ENCODE results near the gene SCUBE2. TPM values are rescaled to one million over a fixed set of nuclear protein-coding genes. Genes with fewer than 3 reads are reported as not detected.

The SCUBE2 gene
- total and polyA plus RNA-seq, 2 donors (not counting 3 experiments of a cell fraction or from before 2014, with no cell fraction given): 0.55 to 3.5 TPM

- no peaks in the 10 kb centered on the region for H3K4me1 ChIP-seq (ENCODE audit: control insufficient read depth, extremely low read depth, insufficient read depth, low read length)
- H3K79me2 ChIP-seq (ENCODE audit: control insufficient read depth, insufficient read depth, low read length): no peaks in the 10 kb centered on the region
- no peak overlapping the region for H3K27ac ChIP-seq (ENCODE audit: insufficient read depth, low read depth, low read length)
- intact Hi-C loops (cut with micrococcal nuclease) (no loop called here), dilution Hi-C loops (cut with MboI; ENCODE audit: extremely low pct_ligation_motif_present, low sequenced_read_pairs) (no loop called here)
- DNase-seq (ENCODE audit: low read depth, low spot score) (no peak), FAIRE-seq (no peak)
- peaks cover 10 to 13% of the 10 kb centered on the region in 2 experiments for H3K27me3 ChIP-seq (ENCODE audit: control insufficient read depth in 2 of 2, insufficient read depth in 2 of 2, low read length in 2 of 2)
- no peaks in the 10 kb centered on the region for H3K36me3 ChIP-seq (ENCODE audit: control insufficient read depth in 2 of 2, extremely low read depth in 1 of 2, insufficient read depth in 2 of 2, low read length in 2 of 2)
- no peak overlapping the region for H3K4me3 ChIP-seq (replicated peaks in 1 of 3; ENCODE audit: insufficient read depth in 1 of 3, low read depth in 1 of 3, low read length in 3 of 3)
- POLR2A ChIA-PET: no interaction called here
- BruUV-seq (replicated peaks): no TSS peak
- H3K9me3 ChIP-seq (replicated peaks; ENCODE audit: control insufficient read depth, insufficient read depth, low read length): no peaks in the 10 kb centered on the region
- no peak overlapping the region for H3K9ac ChIP-seq (replicated peaks; ENCODE audit: extremely low read depth, insufficient read depth, low read length)
- no peak overlapping the region for H2AFZ ChIP-seq (ENCODE audit: low read depth, low read length)
- H4K20me1 ChIP-seq (replicated peaks; ENCODE audit: control insufficient read depth, extremely low read depth, insufficient read depth, low read length): no peaks in the 10 kb centered on the region
- CTCF ChIA-PET: interaction anchor here (1.0 kb wide), 1 partner anchor 12 kb away, joined by 3 read pairs; no protein-coding TSS in a partner anchor
- TF ChIP-seq FOS (IDR thresholded peaks at IDR 0.05; ENCODE audit: borderline replicate concordance, insufficient read depth, low read length) (no peak), MYC (IDR thresholded peaks at IDR 0.05; ENCODE audit: low read depth, low read length) (no peak), CTCF (IDR thresholded peaks at IDR 0.05; ENCODE audit: extremely low read depth in 1 of 2, insufficient read depth in 1 of 2, low read depth in 1 of 2, low read length in 2 of 2) (no peak), POLR2AphosphoS5 (IDR thresholded peaks at IDR 0.05; ENCODE audit: insufficient read depth, low read depth, low read length) (no peak), POLR2A (IDR thresholded peaks at IDR 0.05; ENCODE audit: low read depth, low read length) (no peak), GATA2 (IDR thresholded peaks at IDR 0.05; ENCODE audit: insufficient read depth, insufficient read length, low read depth, low read length) (no peak), JUN (IDR thresholded peaks at IDR 0.05; ENCODE audit: borderline replicate concordance, insufficient read depth, insufficient read length, low read depth) (no peak), MAX (IDR thresholded peaks at IDR 0.05; ENCODE audit: insufficient read depth, insufficient read length) (no peak), EZH2 (IDR thresholded peaks at IDR 0.05; ENCODE audit: borderline replicate concordance, low read depth, low read length, severe bottlenecking) (no peak)
- no peak overlapping the region for H3K4me2 ChIP-seq (ENCODE audit: insufficient read depth, low read length)
- no peaks in the 10 kb centered on the region for H3K9me1 ChIP-seq (replicated peaks; ENCODE audit: control insufficient read depth, extremely low read depth, insufficient read depth, low read length)
These were observed 52.2 kb downstream of the SCUBE2 start for GRCh38 chr11:9039198-9039597.
